Caco-2 (cell line): ENCODE data around the gene BTBD9. TPM values are rescaled to one million over a fixed set of nuclear protein-coding genes. Genes with fewer than 3 reads are reported as not detected.

Experiments used
- BruUV-seq: library from RNA; stranded (reverse); fragments of 400-500 nt; replicated peaks from 2 replicates; lab custom pipeline; 2021; lab: Mats Ljungman, UMichigan
- CTCF ChIA-PET: fragments of 300-600 bp; sonication (Branson Sonifier 250); formaldehyde crosslinking; loops from one replicate; lab custom pipeline; 2022; ENCODE audit warnings: antibody characterized with exemption; lab: Charles Lee
- POLR2A ChIA-PET: fragments of 300-600 bp; sonication (Branson Sonifier 250); formaldehyde crosslinking; loops from one replicate; lab custom pipeline; 2022; ENCODE audit warnings: antibody characterized with exemption; lab: Charles Lee
- DNase-seq, 2 experiments: peaks; one replicate each; pipeline versions ENCODE4 v3.0.0 to v3.0.0-alpha.2; 2020 to 2022
- H3K27me3 ChIP-seq: replicated peaks from 2 replicates; pipeline ENCODE4 v1.6.0; 2011; ENCODE audit warnings: low read length; ENCODE audit not compliant: control insufficient read depth, insufficient read depth
- H3K36me3 ChIP-seq: 2 replicates; pipeline ENCODE4 v1.5.1; 2011; ENCODE audit warnings: low read length; ENCODE audit not compliant: control insufficient read depth, insufficient read depth
- H3K4me1 ChIP-seq: fragments of 250-450 bp; sonication (Bioruptor Pico); 2 replicates; pipeline ENCODE4 v1.5.1; 2020; ENCODE audit warnings: mild to moderate bottlenecking
- H3K4me3 ChIP-seq: 2 replicates; pipeline ENCODE4 v1.5.1; 2011; ENCODE audit warnings: low read depth, mild to moderate bottlenecking, control low read depth, low read length
- H3K9me3 ChIP-seq: fragments of 250-450 bp; sonication (Bioruptor Pico); 2 replicates; pipeline ENCODE4 v1.5.1; 2020; ENCODE audit warnings: mild to moderate bottlenecking, moderate library complexity
- H3K27ac Mint-ChIP-seq: one replicate; pipeline ENCODE4 v1.8.0; 2022; ENCODE audit warnings: mixed read lengths; ENCODE audit not compliant: unreplicated experiment
- H3K27me3 Mint-ChIP-seq: one replicate; pipeline ENCODE4 v1.8.0; 2022; ENCODE audit warnings: mixed read lengths; ENCODE audit not compliant: insufficient read depth, unreplicated experiment
- H3K36me3 Mint-ChIP-seq: one replicate; pipeline ENCODE4 v1.8.0; 2022; ENCODE audit warnings: mild to moderate bottlenecking, mixed read lengths; ENCODE audit not compliant: insufficient read depth, unreplicated experiment
- H3K4me1 Mint-ChIP-seq: one replicate; pipeline ENCODE4 v1.8.0; 2022; ENCODE audit warnings: low read depth, mixed read lengths; ENCODE audit not compliant: unreplicated experiment
- H3K4me3 Mint-ChIP-seq: one replicate; pipeline ENCODE4 v1.8.0; 2022; ENCODE audit warnings: mild to moderate bottlenecking, moderate library complexity, mixed read lengths; ENCODE audit not compliant: unreplicated experiment
- H3K9me3 Mint-ChIP-seq: one replicate; pipeline ENCODE4 v1.8.0; 2022; ENCODE audit warnings: mixed read lengths; ENCODE audit not compliant: unreplicated experiment
- CTCF ChIP-seq, 2 experiments: fragments of 200-600 bp in 1 of 2; IDR thresholded peaks; 1 replicate in 1 of 2; 2 replicates in 1 of 2; pipeline versions ENCODE4 v1.5.1 to v1.8.0; 2011 to 2022; ENCODE audit warnings: antibody characterized with exemption in 1 of 2, control low read depth in 1 of 2, inconsistent platforms in 1 of 2, low read depth in 1 of 2, low read length in 1 of 2, mild to moderate bottlenecking in 1 of 2, moderate library complexity in 1 of 2; ENCODE audit not compliant: insufficient read depth in 1 of 2, severe bottlenecking in 1 of 2, unreplicated experiment in 1 of 2
- intact Hi-C: fragments of 100-400 bp; cut with micrococcal nuclease; formaldehyde crosslinking; loops from one replicate; pipeline ENCODE4 v1.10.0; 2022; ENCODE audit not compliant: unreplicated experiment
- total RNA-seq: library from RNA; stranded (reverse); gene quantifications from 2 replicates; pipeline ENCODE4 v1.2.3, GENCODE V29; 2022

Gene BTBD9
- total RNA-seq, 1 experiment from 2014 or later: 19.6 TPM

- Histone ChIP-seq H3K36me3 (no peaks in the 10 kb centered on the region), H3K4me3 (no peak overlapping the region), H3K9me3 (peaks cover 3% of the 10 kb centered on the region; the same call in 1 of the 2 replicates), H3K4me1 (peaks cover 14% of the 10 kb centered on the region; the same call in 1 of the 2 replicates), H3K27me3 (no peaks in the 10 kb centered on the region)
- POLR2A ChIA-PET: no interaction called here
- Mint-ChIP-seq H3K27ac (no peak overlapping the region), H3K4me1 (peaks cover 26% of the 10 kb centered on the region), H3K9me3 (peaks cover 8% of the 10 kb centered on the region), H3K36me3 (no peaks in the 10 kb centered on the region), H3K27me3 (no peaks in the 10 kb centered on the region), H3K4me3 (no peak overlapping the region)
- BruUV-seq: no TSS peak
- intact Hi-C loops: no loop called here
- TF ChIP-seq CTCF (IDR thresholded peaks at IDR 0.05; ENCODE audit: insufficient read depth in 1 of 2, low read depth in 1 of 2, low read length in 1 of 2, severe bottlenecking in 1 of 2, unreplicated experiment in 1 of 2): no peak
- no peak for DNase-seq
- CTCF ChIA-PET: no interaction called here
Measured at GRCh38 chr6:38435330-38435729, 204.4 kb downstream of the BTBD9 start.

- Mint-ChIP-seq H3K27me3 (no peaks in the 10 kb centered on the region), H3K4me1 (peaks cover 26% of the 10 kb centered on the region), H3K9me3 (peaks cover 8% of the 10 kb centered on the region), H3K36me3 (no peaks in the 10 kb centered on the region), H3K4me3 (no peak overlapping the region), H3K27ac (no peak overlapping the region)
- BruUV-seq: no TSS peak
- peaks cover 3% of the 10 kb centered on the region; the same call in 1 of the 2 replicates for H3K9me3 ChIP-seq
- intact Hi-C loops: no loop called here
- peaks cover 14% of the 10 kb centered on the region; the same call in 1 of the 2 replicates for H3K4me1 ChIP-seq
- no peaks in the 10 kb centered on the region for H3K27me3 ChIP-seq
- DNase-seq: no peak
- CTCF ChIA-PET: interaction anchor here (0.6 kb wide), 1 partner anchor 205 kb away, joined by 4 read pairs; no protein-coding TSS in a partner anchor
- no peak for TF ChIP-seq CTCF (IDR thresholded peaks at IDR 0.05; ENCODE audit: insufficient read depth in 1 of 2, low read depth in 1 of 2, low read length in 1 of 2, severe bottlenecking in 1 of 2, unreplicated experiment in 1 of 2)
- no peak overlapping the region for H3K4me3 ChIP-seq
- no peaks in the 10 kb centered on the region for H3K36me3 ChIP-seq
- POLR2A ChIA-PET: no interaction called here
Measured at GRCh38 chr6:38434051-38434450, 205.7 kb downstream of the BTBD9 start.

- no TSS peak for BruUV-seq
- H3K4me1 Mint-ChIP-seq: peaks cover 26% of the 10 kb centered on the region
- Histone ChIP-seq H3K9me3 (peaks cover 3% of the 10 kb centered on the region; the same call in 1 of the 2 replicates), H3K36me3 (no peaks in the 10 kb centered on the region), H3K4me3 (no peak overlapping the region), H3K27me3 (no peaks in the 10 kb centered on the region), H3K4me1 (peaks cover 14% of the 10 kb centered on the region; the same call in 1 of the 2 replicates)
- POLR2A ChIA-PET: no interaction called here
- CTCF ChIA-PET: interaction anchor here (0.6 kb wide), 1 partner anchor 151 kb away, joined by 3 read pairs; no protein-coding TSS in a partner anchor
- no peak overlapping the region for H3K4me3 Mint-ChIP-seq
- H3K27ac Mint-ChIP-seq: no peak overlapping the region
- peaks cover 8% of the 10 kb centered on the region for H3K9me3 Mint-ChIP-seq
- intact Hi-C loops: no loop called here
- no peaks in the 10 kb centered on the region for H3K27me3 Mint-ChIP-seq
- no peaks in the 10 kb centered on the region for H3K36me3 Mint-ChIP-seq
- no peak for TF ChIP-seq CTCF (IDR thresholded peaks at IDR 0.05; ENCODE audit: insufficient read depth in 1 of 2, low read depth in 1 of 2, low read length in 1 of 2, severe bottlenecking in 1 of 2, unreplicated experiment in 1 of 2)
- DNase-seq: no peak
Measured at GRCh38 chr6:38432479-38432878, 207.2 kb downstream of the BTBD9 start.
